Activated CD4-positive, alpha-beta T cell treated with anti-CD3 and anti-CD28 coated beads, Interleukin-2, amount 50 U/mL, for 4 hours (primary cell): ENCODE data around the gene KLC1.

Experiments used
- DNase-seq, 2 experiments: peaks; one replicate each; pipeline ENCODE4 v3.0.0-alpha.2; 2020

Gene KLC1

DNA sequence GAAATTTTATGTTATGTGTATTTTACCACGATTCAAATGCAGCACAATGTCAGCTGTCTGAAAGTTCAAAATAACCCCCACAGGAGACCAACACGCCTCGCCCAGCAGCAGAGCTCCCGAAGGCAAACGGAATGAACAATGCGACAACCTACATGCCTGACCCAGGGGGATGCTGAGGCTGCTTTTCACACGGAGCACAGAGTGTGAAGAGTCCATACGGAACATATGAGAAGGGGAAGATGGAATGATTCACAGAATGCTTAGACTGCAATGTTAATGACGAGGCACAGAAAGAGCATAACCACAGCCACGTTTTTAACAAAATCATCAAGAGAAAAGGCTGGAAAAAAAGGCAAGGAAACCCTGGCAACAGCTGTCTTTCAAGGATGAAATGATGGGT is 109.2 kb downstream of the KLC1 start:
- DNase-seq, result no peak

- no peak for DNase-seq
Observed at GRCh38 chr14:103738701-103739451, 109.9 kb downstream of the KLC1 start.

- DNase-seq, result no peak
Observed at GRCh38 chr14:103739466-103739792, 110.4 kb downstream of the KLC1 start.

DNA sequence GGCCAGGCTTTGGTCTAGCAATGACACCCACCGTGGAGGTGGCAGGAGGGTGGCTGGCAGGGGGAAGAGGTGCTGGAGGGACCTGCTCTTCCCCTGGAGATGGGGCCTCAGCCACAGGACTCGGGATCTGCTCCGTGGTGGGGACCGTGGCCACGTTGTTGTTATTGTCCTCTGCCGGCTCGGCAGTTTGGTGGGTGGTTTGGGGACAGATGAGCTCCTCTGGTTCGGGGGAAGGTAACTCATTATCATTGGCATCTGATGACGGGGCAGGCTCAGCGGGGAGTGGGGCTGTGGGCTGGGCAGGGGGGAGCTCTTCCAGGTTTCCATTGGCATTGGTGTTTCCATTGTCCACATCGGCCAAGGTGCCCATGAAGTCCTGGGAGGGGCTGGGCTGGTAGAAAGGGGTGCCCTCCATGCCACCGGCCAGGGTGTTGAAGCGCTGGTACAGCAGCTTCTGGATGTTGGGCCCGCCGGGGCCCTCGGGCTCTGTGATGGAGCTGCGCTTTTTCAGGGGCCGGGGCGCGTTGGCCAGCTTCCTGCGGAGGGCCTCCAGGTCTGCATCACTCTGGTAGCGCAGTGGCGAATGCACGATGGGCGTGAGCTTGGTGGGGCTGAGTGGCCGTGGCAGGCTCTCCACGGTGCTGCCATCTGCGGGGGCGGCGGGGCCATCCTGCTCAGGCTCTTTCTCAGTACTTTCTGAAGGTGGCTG is 110.9 kb downstream of the KLC1 start:
- DNase-seq, result no peak

DNA sequence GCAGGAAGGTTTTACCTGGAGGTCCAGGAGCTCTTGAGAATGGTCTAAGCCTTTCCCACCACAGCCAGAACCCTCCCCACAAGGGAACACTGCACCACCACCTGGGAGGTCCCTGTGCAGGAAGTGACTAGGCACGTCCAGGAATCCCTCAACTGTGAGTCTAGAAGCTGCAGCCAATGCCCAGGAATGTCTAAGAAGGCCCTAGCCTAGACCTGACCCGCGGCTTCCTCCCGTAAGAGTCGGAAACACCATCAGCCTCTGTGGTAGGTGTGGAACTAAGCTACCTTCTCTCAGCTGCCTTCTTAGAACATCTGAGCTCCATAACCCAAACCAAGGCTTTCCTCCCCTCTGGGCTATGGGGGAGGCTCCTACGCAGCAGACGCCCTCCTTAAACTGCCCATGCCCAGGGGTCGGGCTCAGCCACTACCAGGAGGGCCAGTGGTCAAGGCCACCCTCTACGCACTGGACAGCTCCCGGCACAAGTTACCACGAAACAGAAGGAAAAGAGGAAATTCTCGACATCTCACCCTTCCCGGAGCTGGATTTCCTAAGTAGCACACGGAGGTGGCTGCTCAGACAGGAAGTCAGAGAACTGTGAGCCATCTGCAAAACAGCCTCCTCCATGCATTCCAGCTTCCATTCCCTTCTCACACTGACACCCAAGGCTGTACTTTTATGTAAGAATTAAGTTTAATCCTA is 112.1 kb downstream of the KLC1 start:
- DNase-seq, result no peak

DNA sequence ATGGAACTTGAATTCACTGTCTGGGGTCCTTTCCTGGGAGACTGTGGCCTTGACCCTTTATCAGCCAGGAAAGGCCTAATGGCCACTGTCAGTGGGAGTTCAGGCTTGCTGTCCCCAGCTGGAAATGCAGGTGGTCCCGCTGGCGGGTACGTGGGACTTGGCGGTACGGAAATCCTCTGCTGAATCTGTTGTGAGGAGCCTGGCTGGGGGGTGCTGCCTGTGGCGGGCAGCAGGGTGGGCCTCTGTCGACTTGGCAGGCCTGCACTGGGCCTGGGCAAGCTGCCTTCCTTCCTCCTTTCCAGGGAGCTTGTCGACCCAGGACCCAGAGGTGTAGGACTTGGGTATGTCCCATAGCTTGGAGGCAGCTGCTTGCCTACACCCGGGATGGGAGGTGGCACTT is 112.9 kb downstream of the KLC1 start:
- no peak for DNase-seq

- DNase-seq, result no peak
Observed at GRCh38 chr14:103742499-103743255, 113.7 kb downstream of the KLC1 start.

DNA sequence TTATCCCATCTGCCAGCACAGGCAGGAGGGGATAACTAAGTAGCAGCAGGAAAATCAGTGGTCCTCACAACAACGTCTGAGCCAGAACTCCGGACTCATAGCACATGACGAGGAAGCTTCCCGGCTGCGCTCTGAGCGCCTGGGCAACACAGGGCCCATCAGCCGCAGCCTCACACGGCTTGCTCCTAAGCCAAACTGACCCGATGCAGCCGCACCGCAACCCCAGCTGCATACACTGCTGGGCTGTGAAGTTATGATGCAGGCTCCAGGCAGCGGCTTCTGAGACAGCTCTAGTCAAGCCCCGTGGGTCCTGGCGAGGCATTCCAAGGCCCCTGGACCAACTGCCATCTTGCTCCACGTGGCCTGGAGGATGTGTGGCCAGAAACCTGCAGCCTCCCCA is 114.7 kb downstream of the KLC1 start:
- no peak for DNase-seq

GRCh38 chr14:103744621-103745395 is 115.8 kb downstream of the KLC1 start:
- DNase-seq, result no peak

DNA sequence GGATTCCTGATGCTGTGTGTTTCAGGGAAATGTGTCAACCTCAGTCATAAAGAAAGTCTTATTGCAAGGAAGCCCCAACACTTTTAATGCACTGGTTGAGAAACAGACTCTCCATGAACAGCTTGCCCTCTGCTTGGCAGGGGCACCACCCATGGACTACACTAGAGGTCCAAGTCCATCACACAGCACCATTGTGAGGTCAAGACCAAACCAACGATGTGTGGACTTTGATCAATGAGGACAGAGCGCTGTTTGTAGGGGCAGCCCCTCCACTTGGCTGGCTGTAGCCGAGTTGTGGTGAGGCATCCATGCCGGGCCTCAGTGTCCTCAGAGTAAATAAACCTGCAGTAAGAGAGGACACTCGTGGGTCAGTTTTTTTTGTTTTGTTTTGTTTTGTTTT is 116.4 kb downstream of the KLC1 start:
- no peak for DNase-seq

DNA sequence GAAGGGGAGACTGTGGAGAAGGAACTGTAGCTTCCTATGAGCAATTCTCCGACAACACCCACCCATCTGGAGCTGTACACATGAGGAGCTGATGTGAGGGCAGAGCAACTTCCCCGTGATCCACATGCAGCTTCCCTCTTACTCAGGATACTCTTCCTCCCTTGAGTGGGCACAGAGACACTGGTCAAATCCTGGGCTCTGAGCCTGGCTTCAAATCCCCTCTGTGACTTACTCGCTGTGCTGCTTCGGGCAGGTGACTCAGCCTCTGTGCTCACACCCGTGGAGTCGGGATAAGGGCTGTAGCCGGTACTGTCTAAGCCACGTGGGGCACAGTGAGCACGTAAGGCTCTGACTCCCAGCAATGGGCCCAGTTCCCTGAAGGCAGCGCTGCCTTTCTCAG is 117.7 kb downstream of the KLC1 start:
- DNase-seq, result no peak

DNA sequence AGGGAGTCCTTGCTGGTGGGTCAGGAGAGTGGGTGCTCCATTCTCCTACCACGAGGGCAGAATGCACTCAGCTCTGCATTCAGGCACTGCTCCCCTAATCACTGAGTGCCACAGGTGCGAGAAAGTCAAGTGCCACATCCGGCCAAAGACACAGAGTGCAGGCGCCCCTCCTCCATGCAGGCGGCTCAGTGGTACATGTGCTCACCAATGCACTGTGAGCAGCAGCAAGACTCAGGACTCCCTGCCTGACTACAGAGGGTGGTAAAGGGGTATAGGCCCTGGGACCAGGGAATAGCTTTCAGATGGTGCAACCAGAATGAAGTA is 119.5 kb downstream of the KLC1 start:
- DNase-seq, result peak; percentile 14 to 26

DNA sequence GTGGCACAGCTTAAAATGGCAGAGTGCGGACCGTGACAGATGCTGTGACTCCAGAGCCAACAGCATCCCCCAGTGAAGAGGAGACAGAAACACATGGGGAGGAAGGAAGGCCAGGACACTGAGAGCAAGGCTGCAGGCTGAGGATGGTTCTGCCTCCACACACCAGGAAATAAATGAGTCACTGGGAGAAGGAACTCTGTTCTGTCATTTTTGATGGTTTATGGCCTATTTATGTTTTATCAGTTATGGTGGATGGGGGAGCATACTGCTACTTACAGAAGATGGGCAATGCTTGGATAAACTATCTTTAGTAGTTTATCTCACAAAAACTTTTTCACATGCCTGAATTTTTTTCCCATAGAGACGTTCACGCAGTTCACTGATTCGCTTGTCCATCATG is 120.4 kb downstream of the KLC1 start:
- no peak for DNase-seq

DNA sequence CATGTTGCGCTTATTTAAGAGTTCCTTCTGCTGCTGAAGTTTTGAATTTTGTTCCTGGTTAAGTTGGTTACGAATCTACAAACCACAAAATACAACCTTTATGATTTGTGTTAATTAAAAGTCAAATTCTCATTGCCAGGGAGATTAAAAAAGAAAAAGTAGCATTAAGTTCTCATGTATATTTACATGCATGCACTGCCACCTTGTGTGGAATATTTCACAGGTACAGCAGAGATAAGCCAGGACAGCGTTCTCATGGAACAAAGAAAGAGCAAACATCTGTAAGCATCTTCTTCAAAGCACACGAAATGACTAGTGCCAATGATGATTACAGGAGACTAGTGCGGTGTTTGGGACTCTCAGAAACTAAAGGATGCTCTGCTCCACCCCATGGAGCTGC is 120.8 kb downstream of the KLC1 start:
- no peak for DNase-seq
